HG02798 (cell line): Measurements from ENCODE around the gene DNAH12.

ENCODE experiments used
- ATAC-seq: cut with Tn5 transposase; IDR thresholded peaks from one replicate; pipeline ENCODE4 v1.9.1; 2021; ENCODE audit warnings: mild to moderate bottlenecking; ENCODE audit not compliant: unreplicated experiment, poor library complexity

The DNAH12 gene

DNA sequence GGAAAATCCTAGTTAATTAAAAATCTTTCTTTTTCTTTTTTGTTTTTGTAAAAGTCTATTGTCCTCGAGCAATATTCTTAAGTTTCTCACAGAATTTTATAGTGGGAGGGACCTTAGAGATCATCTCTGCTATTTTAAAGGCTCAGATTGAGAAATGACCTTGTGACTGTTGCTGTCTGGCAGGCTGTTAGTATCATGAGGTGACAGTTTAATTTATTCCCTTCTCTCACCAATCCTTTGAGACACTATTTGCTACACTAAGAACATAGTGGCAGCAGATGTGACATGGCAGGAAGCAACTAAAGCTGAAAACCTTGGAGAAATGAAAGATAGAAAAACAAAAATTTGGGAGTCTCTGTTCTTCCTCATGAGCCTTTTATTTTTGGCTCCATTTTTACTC, 291.7 kb downstream of the DNAH12 start:
- ATAC-seq: no peak

DNA sequence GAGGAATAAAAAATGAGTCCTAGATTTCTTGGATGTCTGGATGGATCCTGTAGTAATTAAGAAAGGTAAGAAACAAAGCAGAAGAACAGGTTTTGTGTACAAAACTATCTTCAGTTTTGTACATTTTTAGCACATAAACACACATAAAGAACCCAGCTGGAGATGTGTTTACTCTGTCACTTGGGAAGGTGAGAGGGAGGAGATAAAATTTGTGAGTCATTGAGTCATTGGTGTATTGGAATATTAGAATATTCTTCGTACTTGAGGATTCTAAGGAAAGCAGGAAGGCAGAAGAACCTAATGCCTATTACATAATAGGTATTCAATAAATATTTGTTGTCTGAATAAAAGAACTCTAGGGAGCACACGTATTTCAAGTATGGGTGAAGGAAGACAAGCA, 299.2 kb downstream of the DNAH12 start:
- ATAC-seq: no peak
